Mesenchymal stem cell (in vitro differentiated cells and primary cell): Measurements from ENCODE around the gene MSI2.

ENCODE experiments used
- DNase-seq: peaks from one replicate; pipeline ENCODE4 v3.0.0-alpha.2; 2013
- H2AFZ ChIP-seq: one replicate; pipeline ENCODE4 v1.6.1; 2013; ENCODE audit warnings: low read depth, mild to moderate bottlenecking, control low read depth, inconsistent platforms, low read length, moderate library complexity
- H2AK5ac ChIP-seq: 2 replicates; pipeline ENCODE4 v1.6.1; 2013; ENCODE audit warnings: low read length, moderate library complexity, mild to moderate bottlenecking, inconsistent platforms; ENCODE audit not compliant: severe bottlenecking
- H2BK120ac ChIP-seq: one replicate; pipeline ENCODE4 v1.6.1; 2013; ENCODE audit warnings: low read depth, mild to moderate bottlenecking, inconsistent platforms, low read length, moderate library complexity
- H2BK12ac ChIP-seq, 2 experiments: one replicate each; pipeline ENCODE4 v1.6.1; 2013; ENCODE audit warnings: inconsistent platforms in 2 of 2, low read length in 2 of 2, mild to moderate bottlenecking in 2 of 2, moderate library complexity in 2 of 2, control low read depth in 1 of 2
- H2BK15ac ChIP-seq: one replicate; pipeline ENCODE4 v1.6.1; 2013; ENCODE audit warnings: mild to moderate bottlenecking, low read depth, inconsistent platforms; ENCODE audit not compliant: poor library complexity, severe bottlenecking
- H2BK5ac ChIP-seq: 2 replicates; pipeline ENCODE4 v1.6.1; 2013; ENCODE audit warnings: low read depth, mild to moderate bottlenecking, low read length, control low read depth, inconsistent platforms; ENCODE audit not compliant: poor library complexity, severe bottlenecking
- H3K14ac ChIP-seq, 2 experiments: one replicate each; pipeline ENCODE4 v1.6.1; 2013; ENCODE audit warnings: inconsistent platforms in 2 of 2, low read length in 2 of 2, control low read depth in 1 of 2, mild to moderate bottlenecking in 1 of 2, moderate library complexity in 1 of 2
- H3K18ac ChIP-seq, 2 experiments: one replicate each; pipeline ENCODE4 v1.6.1; 2013; ENCODE audit warnings: inconsistent platforms in 2 of 2, low read length in 2 of 2, control low read depth in 1 of 2, low read depth in 1 of 2, mild to moderate bottlenecking in 1 of 2
- H3K23ac ChIP-seq, 2 experiments: one replicate each; pipeline ENCODE4 v1.6.1; 2013; ENCODE audit warnings: inconsistent platforms in 2 of 2, low read length in 2 of 2, mild to moderate bottlenecking in 2 of 2, moderate library complexity in 2 of 2, control low read depth in 1 of 2
- H3K27ac ChIP-seq: 2 replicates; pipeline ENCODE4 v1.5.1; 2013; ENCODE audit warnings: mild to moderate bottlenecking, moderate library complexity, low read length, control low read depth, inconsistent platforms; ENCODE audit not compliant: poor library complexity, severe bottlenecking
- H3K27me3 ChIP-seq, 2 experiments: 2 replicates each; pipeline versions ENCODE4 v1.6.1 to v1.7.0; 2013; ENCODE audit warnings: low read length in 2 of 2, mild to moderate bottlenecking in 2 of 2, moderate library complexity in 2 of 2, control low read depth in 1 of 2, inconsistent platforms in 1 of 2; ENCODE audit not compliant: control insufficient read depth in 1 of 2, insufficient read depth in 1 of 2
- H3K36me3 ChIP-seq, 2 experiments: 2 replicates each; pipeline versions ENCODE4 v1.6.1 to v1.7.0; 2013; ENCODE audit warnings: low read length in 2 of 2, control low read depth in 1 of 2, inconsistent platforms in 1 of 2, low read depth in 1 of 2, mild to moderate bottlenecking in 1 of 2; ENCODE audit not compliant: insufficient read depth in 2 of 2, control insufficient read depth in 1 of 2
- H3K4ac ChIP-seq, 2 experiments: one replicate each; pipeline ENCODE4 v1.6.1; 2013; ENCODE audit warnings: inconsistent platforms in 2 of 2, low read length in 2 of 2, mild to moderate bottlenecking in 2 of 2, moderate library complexity in 2 of 2, control low read depth in 1 of 2, low read depth in 1 of 2
- H3K4me1 ChIP-seq: 2 replicates; pipeline ENCODE4 v1.6.1; 2013; ENCODE audit warnings: low read depth, low read length, control low read depth; ENCODE audit not compliant: control insufficient read depth, insufficient read depth
- H3K4me2 ChIP-seq: 2 replicates; pipeline ENCODE4 v1.6.1; 2013; ENCODE audit warnings: low read length, mild to moderate bottlenecking, inconsistent platforms; ENCODE audit not compliant: poor library complexity, severe bottlenecking
- H3K4me3 ChIP-seq, 2 experiments: 2 replicates each; pipeline versions ENCODE4 v1.5.1 to v1.7.0; 2013; ENCODE audit warnings: low read length in 2 of 2, mild to moderate bottlenecking in 2 of 2, control low read depth in 1 of 2, low read depth in 1 of 2; ENCODE audit not compliant: insufficient read depth in 1 of 2
- H3K79me1 ChIP-seq: replicated peaks from 2 replicates; pipeline ENCODE4 v1.6.1; 2013; ENCODE audit warnings: mild to moderate bottlenecking, control low read depth, low read length, inconsistent platforms; ENCODE audit not compliant: poor library complexity, severe bottlenecking
- H3K9ac ChIP-seq: 2 replicates; pipeline ENCODE4 v1.7.0; 2013; ENCODE audit warnings: mild to moderate bottlenecking, low read length, moderate library complexity
- H3K9me3 ChIP-seq: 2 replicates; pipeline ENCODE4 v1.7.0; 2013; ENCODE audit warnings: mild to moderate bottlenecking, low read length; ENCODE audit not compliant: control insufficient read depth
- H4K8ac ChIP-seq: one replicate; pipeline ENCODE4 v1.6.1; 2013; ENCODE audit warnings: inconsistent platforms, mild to moderate bottlenecking, low read length, moderate library complexity
- H4K91ac ChIP-seq: one replicate; pipeline ENCODE4 v1.6.1; 2013; ENCODE audit warnings: mild to moderate bottlenecking, low read length, inconsistent platforms
- WGBS: methylation state at CpG from one replicate; pipeline ENCODE4 v1.1.7; 2013; ENCODE audit warnings: mixed read lengths; 5-methylcytosine and 5-hydroxymethylcytosine counted together

MSI2 gene

DNA sequence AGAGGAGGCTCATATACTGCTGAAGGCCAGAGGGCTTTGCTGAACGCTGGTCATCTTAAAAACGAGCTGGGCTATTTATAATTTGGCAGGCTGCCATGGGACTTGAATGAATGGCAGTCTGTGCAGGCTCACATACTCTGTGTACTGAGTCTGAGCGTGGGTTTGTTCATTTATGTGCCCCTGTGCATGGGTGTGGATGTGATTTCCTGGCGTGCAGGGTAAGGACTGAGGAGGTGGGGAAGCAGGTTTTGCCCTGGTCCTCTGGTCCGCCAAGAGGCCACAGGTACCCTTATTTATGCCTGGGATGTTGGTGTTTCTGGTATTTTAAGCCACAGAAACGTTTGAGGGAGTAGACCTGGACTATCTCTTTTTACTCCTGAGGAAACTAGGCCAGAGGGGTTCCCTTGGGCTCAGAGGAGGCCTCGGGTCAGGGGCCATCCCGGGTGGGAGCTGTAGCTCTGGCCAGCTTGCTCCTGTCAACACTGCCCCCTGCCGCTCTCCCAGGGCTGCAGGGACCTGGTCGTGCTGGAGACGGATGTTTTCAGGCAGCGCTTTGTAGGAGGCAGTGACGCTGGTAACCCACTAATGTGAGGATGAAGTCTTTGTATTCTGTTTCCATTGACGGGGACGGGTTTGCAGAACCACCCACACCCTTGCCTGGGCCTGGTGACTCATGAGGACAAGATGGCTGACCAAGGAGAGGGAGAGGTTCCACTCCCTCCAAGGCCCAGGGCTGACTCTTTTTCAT, 184.4 kb downstream of the MSI2 start:
- Histone ChIP-seq H3K36me3 (no peaks in the 10 kb centered on the region), H3K14ac (no peak overlapping the region), H3K4me1 (peaks cover 35% of the 10 kb centered on the region), H2AK5ac (no peak overlapping the region), H2BK5ac (no peak overlapping the region), H3K9ac (peak overlapping the region; percentile 37), H3K4me2 (no peak overlapping the region), H2BK120ac (no peak overlapping the region), H4K91ac (peak overlapping the region; percentile 70), H3K9me3 (no peaks in the 10 kb centered on the region), H3K27ac (peak overlapping the region; percentile 36), H3K4me3 (no peak overlapping the region), H3K23ac (peak overlapping the region in 1 of 2 experiments; percentile 57), H2BK12ac (peak overlapping the region; percentile 33 to 88), H2AFZ (peak overlapping the region; percentile 3), H2BK15ac (peak overlapping the region; percentile 28), H3K79me1 (peaks cover 44% of the 10 kb centered on the region), H3K18ac (peak overlapping the region; percentile 67 to 87), H3K27me3 (peaks cover 0 to 1% of the 10 kb centered on the region in 2 experiments), H4K8ac (peak overlapping the region; percentile 83), H3K4ac (peak overlapping the region; percentile 52 to 62)
- WGBS, result 21% methylated on average over 15 of the region's 15 CpGs
- peak; percentile 92 for DNase-seq

DNA sequence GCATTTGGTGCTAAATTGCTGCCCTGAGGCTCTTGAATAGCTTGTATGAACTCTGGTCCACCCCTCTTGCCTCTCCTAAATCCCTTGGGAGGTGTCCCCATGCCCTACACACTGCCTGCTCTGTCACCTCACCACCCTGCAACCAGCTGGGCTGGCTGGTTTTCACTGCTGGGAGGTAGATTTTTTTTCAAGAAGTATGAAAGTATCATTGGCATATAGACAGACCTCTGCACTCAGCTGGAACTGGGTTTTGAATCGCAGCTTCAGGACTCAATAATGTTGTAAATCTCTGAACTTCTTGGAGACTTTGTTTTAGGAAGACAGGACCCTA, 184.9 kb downstream of the MSI2 start:
- H3K23ac ChIP-seq, result peak overlapping the region in 1 of 2 experiments; percentile 57
- H3K27me3 ChIP-seq, result peaks cover 0 to 5% of the 10 kb centered on the region in 2 experiments
- WGBS, result 62% methylated on average over 1 of the region's 1 CpG
- H3K36me3 ChIP-seq, result no peaks in the 10 kb centered on the region
- peak overlapping the region; percentile 3 for H2AFZ ChIP-seq
- peak overlapping the region; percentile 67 for H4K91ac ChIP-seq
- H2BK15ac ChIP-seq, result peak overlapping the region; percentile 75
- peaks cover 45% of the 10 kb centered on the region for H3K79me1 ChIP-seq
- peak overlapping the region; percentile 67 to 87 for H3K18ac ChIP-seq
- no peak overlapping the region for H2BK120ac ChIP-seq
- no peak overlapping the region for H3K9ac ChIP-seq
- H3K27ac ChIP-seq, result no peak overlapping the region
- peaks cover 35% of the 10 kb centered on the region for H3K4me1 ChIP-seq
- H3K4me3 ChIP-seq, result no peak overlapping the region
- peak overlapping the region; percentile 52 to 62 for H3K4ac ChIP-seq
- H2BK12ac ChIP-seq, result peak overlapping the region; percentile 14 to 88
- H3K9me3 ChIP-seq, result no peaks in the 10 kb centered on the region
- no peak for DNase-seq
- H3K14ac ChIP-seq, result no peak overlapping the region
- no peak overlapping the region for H3K4me2 ChIP-seq
- H4K8ac ChIP-seq, result peak overlapping the region; percentile 83
- H2BK5ac ChIP-seq, result no peak overlapping the region
- no peak overlapping the region for H2AK5ac ChIP-seq

DNA sequence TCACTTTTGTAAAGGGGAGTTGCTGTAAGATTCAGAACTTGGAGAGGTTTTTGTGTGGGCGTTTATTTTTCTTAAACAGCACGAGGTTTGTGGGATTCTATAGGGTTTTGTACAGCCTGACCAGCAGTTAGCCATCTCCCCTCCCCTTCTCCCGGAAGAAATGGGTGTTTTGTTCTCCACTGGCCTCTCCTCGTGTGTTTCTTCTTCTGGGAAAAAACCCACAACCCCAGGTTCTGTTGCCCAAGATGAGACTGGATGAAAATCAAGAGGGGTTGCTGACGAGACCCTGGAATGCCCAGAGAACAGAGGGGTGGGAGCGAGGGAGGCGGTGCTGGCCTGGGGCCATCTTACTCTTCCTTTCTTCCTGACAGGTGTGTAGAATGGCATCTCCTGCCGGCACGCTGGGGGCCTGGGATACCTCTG, 186.1 kb downstream of the MSI2 start:
- Histone ChIP-seq H2BK120ac (no peak overlapping the region), H2AFZ (no peak overlapping the region), H3K4ac (peak overlapping the region in 1 of 2 experiments; percentile 9), H2BK12ac (peak overlapping the region in 1 of 2 experiments; percentile 79), H3K9me3 (no peaks in the 10 kb centered on the region), H3K18ac (peak overlapping the region in 1 of 2 experiments; percentile 25), H3K9ac (no peak overlapping the region), H3K4me1 (peaks cover 30% of the 10 kb centered on the region), H4K91ac (peak overlapping the region; percentile 70), H2BK5ac (no peak overlapping the region), H3K23ac (no peak overlapping the region), H2BK15ac (no peak overlapping the region), H2AK5ac (no peak overlapping the region), H4K8ac (no peak overlapping the region), H3K4me2 (no peak overlapping the region), H3K27me3 (peaks cover 0 to 10% of the 10 kb centered on the region in 2 experiments), H3K14ac (no peak overlapping the region), H3K27ac (no peak overlapping the region), H3K4me3 (no peak overlapping the region), H3K36me3 (no peaks in the 10 kb centered on the region), H3K79me1 (peaks cover 48% of the 10 kb centered on the region)
- DNase-seq, result peak; percentile 72
- 69% methylated on average over 9 of the region's 9 CpGs for WGBS

DNA sequence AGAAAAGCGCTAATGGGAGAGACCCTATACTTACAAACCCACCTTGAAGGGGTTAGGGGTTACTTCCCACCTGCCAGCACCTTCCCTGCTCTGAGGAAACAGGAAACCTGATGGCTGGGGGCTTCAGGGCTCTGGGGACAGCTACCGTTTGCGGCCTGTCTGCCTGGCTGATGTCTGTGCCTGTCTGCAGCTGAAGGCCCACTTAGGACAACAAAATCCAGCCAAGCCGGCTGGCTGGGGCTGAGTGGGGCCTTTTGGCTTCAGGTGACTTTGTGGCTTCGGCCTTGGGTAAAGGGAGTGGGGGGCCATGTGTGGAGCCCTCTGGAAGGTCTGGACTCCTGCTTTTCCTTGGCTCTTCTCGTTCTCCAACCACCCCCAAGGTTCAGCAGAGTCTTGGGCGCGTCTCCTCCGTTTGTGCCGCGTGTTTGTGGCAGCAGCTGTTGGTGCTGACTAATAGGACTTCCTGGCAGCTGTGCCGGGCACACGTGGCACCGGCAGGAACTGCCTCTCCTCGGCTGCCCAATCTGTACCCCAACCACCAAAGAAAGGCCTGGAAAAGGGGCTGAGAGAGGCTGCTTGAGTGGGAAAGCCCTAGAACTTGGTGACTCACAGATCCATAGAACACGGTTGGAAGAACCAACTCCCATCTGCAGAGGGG, 186.7 kb downstream of the MSI2 start:
- Histone ChIP-seq H2BK120ac (peak overlapping the region; percentile 39), H3K23ac (peak overlapping the region in 1 of 2 experiments; percentile 49), H2BK5ac (no peak overlapping the region), H3K27me3 (peaks cover 0 to 10% of the 10 kb centered on the region in 2 experiments), H3K9ac (no peak overlapping the region), H3K4me3 (no peak overlapping the region), H4K91ac (peak overlapping the region; percentile 52), H2BK15ac (peak overlapping the region; percentile 2), H3K14ac (no peak overlapping the region), H3K9me3 (no peaks in the 10 kb centered on the region), H3K27ac (no peak overlapping the region), H2BK12ac (peak overlapping the region; percentile 53 to 93), H3K4ac (peak overlapping the region; percentile 64 to 82), H3K4me1 (peaks cover 30% of the 10 kb centered on the region), H2AK5ac (peak overlapping the region; percentile 20), H4K8ac (peak overlapping the region; percentile 72), H2AFZ (no peak overlapping the region), H3K4me2 (no peak overlapping the region), H3K79me1 (peaks cover 52% of the 10 kb centered on the region), H3K36me3 (no peaks in the 10 kb centered on the region), H3K18ac (peak overlapping the region; percentile 25 to 80)
- DNase-seq, result peak; percentile 22
- WGBS, result 85% methylated on average over 11 of the region's 16 CpGs
